GM21717 (cell line): ENCODE measurements around the gene UMPS.

Experiments used
- ATAC-seq: cut with Tn5 transposase; IDR thresholded peaks from one replicate; pipeline ENCODE4 v1.9.1; 2021; ENCODE audit warnings: mild to moderate bottlenecking, moderate library complexity; ENCODE audit not compliant: unreplicated experiment

Gene UMPS

GRCh38 chr3:124730129-124730940, at the start of gene UMPS:
TSS of gene UMPS (plus strand) at chr3:124730452. CDS start at chr3:124730472, 20 bp downstream.
- ATAC-seq = peak; percentile 96

GRCh38 chr3:124680521-124680920, 49.7 kb upstream of the UMPS start:
- ATAC-seq = no peak

- no peak for ATAC-seq
Measured at GRCh38 chr3:124682263-124682662, 48.0 kb upstream of the UMPS start.

- ATAC-seq = no peak
Measured at GRCh38 chr3:124684459-124684858, 45.8 kb upstream of the UMPS start.

- no peak for ATAC-seq
Measured at GRCh38 chr3:124685067-124685466, 45.2 kb upstream of the UMPS start.

GRCh38 chr3:124685481-124685880, 44.8 kb upstream of the UMPS start:
- no peak for ATAC-seq

- no peak for ATAC-seq
Measured at GRCh38 chr3:124686028-124686670, 44.1 kb upstream of the UMPS start.

GRCh38 chr3:124688581-124689454, 41.4 kb upstream of the UMPS start:
- no peak for ATAC-seq

- no peak for ATAC-seq
Measured at GRCh38 chr3:124691599-124691998, 38.7 kb upstream of the UMPS start.

- ATAC-seq = no peak
Measured at GRCh38 chr3:124694486-124694885, 35.8 kb upstream of the UMPS start.

- no peak for ATAC-seq
Measured at GRCh38 chr3:124695369-124695768, 34.9 kb upstream of the UMPS start.

- no peak for ATAC-seq
Measured at GRCh38 chr3:124696006-124696405, 34.2 kb upstream of the UMPS start.

- no peak for ATAC-seq
Measured at GRCh38 chr3:124697302-124697701, 33.0 kb upstream of the UMPS start.

GRCh38 chr3:124698030-124698770, 32.1 kb upstream of the UMPS start:
- no peak for ATAC-seq

- ATAC-seq = no peak
Measured at GRCh38 chr3:124699051-124699450, 31.2 kb upstream of the UMPS start.

GRCh38 chr3:124699686-124700396, 30.4 kb upstream of the UMPS start:
- ATAC-seq = no peak

GRCh38 chr3:124700880-124701684, 29.2 kb upstream of the UMPS start:
- no peak for ATAC-seq

GRCh38 chr3:124701687-124702086, 28.6 kb upstream of the UMPS start:
- ATAC-seq = no peak

GRCh38 chr3:124702950-124703349, 27.3 kb upstream of the UMPS start:
- ATAC-seq = no peak
